Astrocyte of the cerebellum (primary cell): ENCODE data around the gene IP6K3.
A peak's percentile ranks its signal among the peaks of the same experiment; 100 is the strongest.

Experiments used
- DNase-seq: peaks from one replicate; pipeline ENCODE4 v3.0.0-alpha.2; 2011; ENCODE audit warnings: low read depth
- H3K4me3 ChIP-seq: 2 replicates; pipeline ENCODE4 v1.5.1; 2011; ENCODE audit warnings: mild to moderate bottlenecking, low read depth, low read length, moderate library complexity
- in situ Hi-C: cut with HindIII; loops from 2 replicates; pipeline ENCODE4 v1.10.0; 2017; ENCODE audit warnings: low sequenced_read_pairs
- TF ChIP-seq, protein P1 (sequence below): IDR thresholded peaks from 2 replicates; pipeline ENCODE4 v1.5.1; 2012; ENCODE audit warnings: low read length, low read depth, moderate library complexity, mild to moderate bottlenecking; ENCODE audit errors: missing control alignments

The IP6K3 gene

DNA sequence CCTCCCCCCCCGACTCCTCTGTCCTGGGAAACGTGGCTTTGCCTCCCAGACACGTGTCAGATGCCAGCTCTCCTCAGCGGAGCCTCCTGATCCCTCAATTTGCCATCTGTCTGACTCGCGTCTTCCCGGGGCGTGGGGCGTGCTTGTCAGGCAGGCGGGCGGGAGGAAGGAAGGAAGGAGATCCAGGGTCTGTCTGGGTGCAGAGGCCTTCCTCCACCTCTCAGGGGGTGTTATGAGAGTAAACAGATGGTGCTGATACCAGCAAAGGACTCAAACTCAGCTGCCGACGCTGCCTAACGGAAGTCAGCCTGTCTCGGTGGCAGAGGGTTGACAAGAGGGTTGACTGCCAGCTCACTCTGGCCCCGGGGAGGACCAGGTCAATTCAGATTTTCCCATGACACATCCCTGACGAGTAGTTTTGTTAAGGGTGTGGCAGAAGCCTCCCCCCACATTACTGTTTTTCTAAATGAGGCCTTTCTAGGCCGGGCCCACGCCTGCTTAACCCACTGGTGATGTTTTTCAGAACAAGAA lies 52.2 kb downstream of the IP6K3 start:
- TF ChIP-seq, protein P1, sequence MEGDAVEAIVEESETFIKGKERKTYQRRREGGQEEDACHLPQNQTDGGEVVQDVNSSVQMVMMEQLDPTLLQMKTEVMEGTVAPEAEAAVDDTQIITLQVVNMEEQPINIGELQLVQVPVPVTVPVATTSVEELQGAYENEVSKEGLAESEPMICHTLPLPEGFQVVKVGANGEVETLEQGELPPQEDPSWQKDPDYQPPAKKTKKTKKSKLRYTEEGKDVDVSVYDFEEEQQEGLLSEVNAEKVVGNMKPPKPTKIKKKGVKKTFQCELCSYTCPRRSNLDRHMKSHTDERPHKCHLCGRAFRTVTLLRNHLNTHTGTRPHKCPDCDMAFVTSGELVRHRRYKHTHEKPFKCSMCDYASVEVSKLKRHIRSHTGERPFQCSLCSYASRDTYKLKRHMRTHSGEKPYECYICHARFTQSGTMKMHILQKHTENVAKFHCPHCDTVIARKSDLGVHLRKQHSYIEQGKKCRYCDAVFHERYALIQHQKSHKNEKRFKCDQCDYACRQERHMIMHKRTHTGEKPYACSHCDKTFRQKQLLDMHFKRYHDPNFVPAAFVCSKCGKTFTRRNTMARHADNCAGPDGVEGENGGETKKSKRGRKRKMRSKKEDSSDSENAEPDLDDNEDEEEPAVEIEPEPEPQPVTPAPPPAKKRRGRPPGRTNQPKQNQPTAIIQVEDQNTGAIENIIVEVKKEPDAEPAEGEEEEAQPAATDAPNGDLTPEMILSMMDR = no peak
- DNase-seq = no peak
- H3K4me3 ChIP-seq = no peak overlapping the region
- in situ Hi-C loops = no loop called here

GRCh38 chr6:33693186-33694105 lies 53.3 kb downstream of the IP6K3 start:
- no peak for DNase-seq
- in situ Hi-C loops = no loop called here
- no peak overlapping the region for H3K4me3 ChIP-seq
- TF ChIP-seq, protein P1 = no peak

GRCh38 chr6:33692760-33693158 lies 53.9 kb downstream of the IP6K3 start:
- DNase-seq = no peak
- in situ Hi-C loops = no loop called here
- no peak overlapping the region for H3K4me3 ChIP-seq

GRCh38 chr6:33692078-33692759 lies 54.5 kb downstream of the IP6K3 start:
- peak; percentile 29 for DNase-seq
- TF ChIP-seq, protein P1 = no peak
- H3K4me3 ChIP-seq = no peak overlapping the region
- in situ Hi-C loops = no loop called here

More at GRCh38 chr6:33692760-33693158, 53.9 kb downstream of the IP6K3 start:
- TF ChIP-seq, protein P1 = no peak

GRCh38 chr6:33691456-33692077 lies 55.1 kb downstream of the IP6K3 start:
- TF ChIP-seq, protein P1 = no peak
- in situ Hi-C loops = no loop called here
- no peak for DNase-seq
- no peak overlapping the region for H3K4me3 ChIP-seq

DNA sequence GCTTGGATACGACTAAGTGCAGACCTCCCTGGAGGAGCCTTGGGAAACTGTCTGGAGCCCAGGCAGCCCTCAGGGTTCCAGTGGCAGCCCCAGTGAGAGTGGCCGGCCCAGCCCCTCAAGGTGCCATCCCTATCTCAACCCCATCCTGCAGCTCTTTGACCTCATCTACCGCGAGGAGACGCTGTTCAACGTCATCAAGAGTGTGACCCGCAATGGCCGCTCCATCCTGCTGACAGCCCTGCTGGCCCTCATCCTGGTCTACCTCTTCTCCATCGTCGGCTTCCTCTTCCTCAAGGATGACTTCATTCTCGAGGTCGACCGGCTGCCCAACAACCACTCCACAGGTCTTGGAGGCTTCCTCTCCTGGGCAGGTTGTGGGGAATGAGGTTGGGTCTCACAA lies 55.9 kb downstream of the IP6K3 start:
- in situ Hi-C loops = no loop called here
- DNase-seq = no peak
- no peak overlapping the region for H3K4me3 ChIP-seq
- TF ChIP-seq, protein P1 = no peak
